IMR-90 (cell line): ENCODE data around the gene RGS5. TPM values are rescaled to one million over a fixed set of nuclear protein-coding genes. Genes with fewer than 3 reads are reported as not detected.

Experiments used
- ATAC-seq: fragments of 200-7000 bp; cut with Tn5 transposase; 2 replicates; pipeline ENCODE4 v1.9.1; 2020; ENCODE audit warnings: low read depth, mild to moderate bottlenecking, moderate library complexity
- BruUV-seq: library from RNA; stranded (reverse); fragments of 400-500 nt; replicated peaks from 2 replicates; lab custom pipeline; 2021; lab: Mats Ljungman, UMichigan
- CTCF ChIA-PET: fragments of 300-600 bp; formaldehyde crosslinking; extraction: SDS; loops from one replicate; lab custom pipeline; 2021; ENCODE audit warnings: antibody characterized with exemption; lab: Yijun Ruan, JAX
- POLR2A ChIA-PET: fragments of 300-600 bp; sonication (Branson Sonifier 250); formaldehyde crosslinking; loops from one replicate; lab custom pipeline; 2022; ENCODE audit warnings: antibody characterized with exemption; ENCODE audit not compliant: unreplicated experiment; lab: Charles Lee
- DNase-seq: peaks from one replicate; pipeline ENCODE4 v3.0.0; 2013
- H2AFZ ChIP-seq: replicated peaks from 2 replicates; pipeline ENCODE3; 2013; ENCODE audit warnings: low read length, mild to moderate bottlenecking; ENCODE audit not compliant: poor library complexity
- H2AK5ac ChIP-seq: 2 replicates; pipeline ENCODE4 v1.6.1; 2013; ENCODE audit warnings: low read depth, low read length, inconsistent platforms
- H2AK9ac ChIP-seq: replicated peaks from 2 replicates; pipeline ENCODE3; 2013; ENCODE audit warnings: mild to moderate bottlenecking, low read depth, low read length, moderate library complexity; ENCODE audit not compliant: poor library complexity
- H2BK120ac ChIP-seq: 2 replicates; pipeline ENCODE4 v1.6.1; 2013; ENCODE audit warnings: low read depth, low read length, inconsistent platforms
- H2BK15ac ChIP-seq: 3 replicates; pipeline ENCODE4 v1.6.1; 2013; ENCODE audit warnings: low read depth, low read length, inconsistent platforms
- H2BK20ac ChIP-seq: 2 replicates; pipeline ENCODE4 v1.6.1; 2013; ENCODE audit warnings: low read depth, mild to moderate bottlenecking, inconsistent platforms, low read length, moderate library complexity
- H2BK5ac ChIP-seq: 2 replicates; pipeline ENCODE4 v1.6.1; 2013; ENCODE audit warnings: mild to moderate bottlenecking, low read depth, low read length, inconsistent platforms; ENCODE audit not compliant: poor library complexity, severe bottlenecking
- H3K14ac ChIP-seq: replicated peaks from 2 replicates; pipeline ENCODE4 v1.6.1; 2013; ENCODE audit warnings: low read depth, low read length, inconsistent platforms
- H3K18ac ChIP-seq: 2 replicates; pipeline ENCODE4 v1.6.1; 2013; ENCODE audit warnings: low read depth, low read length, control low read depth
- H3K23ac ChIP-seq: 2 replicates; pipeline ENCODE4 v1.6.1; 2013; ENCODE audit warnings: low read depth, low read length, inconsistent platforms
- H3K27ac ChIP-seq: 2 replicates; pipeline ENCODE4 v1.5.1; 2013; ENCODE audit warnings: mild to moderate bottlenecking, control low read depth, low read length; ENCODE audit not compliant: insufficient read depth
- H3K27me3 ChIP-seq: 2 replicates; pipeline ENCODE4 v1.6.1; 2013; ENCODE audit warnings: low read length; ENCODE audit not compliant: control insufficient read depth, insufficient read depth
- H3K36me3 ChIP-seq: 2 replicates; pipeline ENCODE4 v1.6.1; 2013; ENCODE audit warnings: low read length, mixed read lengths; ENCODE audit not compliant: control insufficient read depth, insufficient read depth
- H3K4ac ChIP-seq: 2 replicates; pipeline ENCODE4 v1.6.1; 2013; ENCODE audit warnings: low read depth, low read length, inconsistent platforms
- H3K4me1 ChIP-seq: 2 replicates; pipeline ENCODE4 v1.6.1; 2013; ENCODE audit warnings: low read length, mixed read lengths; ENCODE audit not compliant: control insufficient read depth, insufficient read depth
- H3K4me2 ChIP-seq: 2 replicates; pipeline ENCODE4 v1.6.1; 2013; ENCODE audit warnings: low read depth, mild to moderate bottlenecking, control low read depth, low read length, moderate library complexity
- H3K4me3 ChIP-seq: 2 replicates; pipeline ENCODE4 v1.5.1; 2013; ENCODE audit warnings: low read depth, mild to moderate bottlenecking, control low read depth, low read length, moderate library complexity; ENCODE audit not compliant: insufficient read depth
- H3K56ac ChIP-seq: 2 replicates; pipeline ENCODE4 v1.6.1; 2013; ENCODE audit warnings: low read length, inconsistent platforms; ENCODE audit not compliant: insufficient read depth; ENCODE audit errors: extremely low read depth
- H3K79me1 ChIP-seq, 2 experiments: 2 replicates each; pipeline ENCODE4 v1.6.1; 2013; ENCODE audit warnings: low read length in 2 of 2, inconsistent platforms in 1 of 2, low read depth in 1 of 2
- H3K9ac ChIP-seq: 2 replicates; pipeline ENCODE4 v1.6.1; 2013; ENCODE audit warnings: low read depth, low read length, control low read depth
- H3K9me1 ChIP-seq: 2 replicates; pipeline ENCODE4 v1.6.1; 2013; ENCODE audit warnings: low read length, inconsistent platforms; ENCODE audit not compliant: insufficient read depth
- H3K9me3 ChIP-seq: 2 replicates; pipeline ENCODE4 v1.6.1; 2013; ENCODE audit warnings: low read length; ENCODE audit not compliant: control insufficient read depth, insufficient read depth
- H4K20me1 ChIP-seq: 2 replicates; pipeline ENCODE4 v1.6.1; 2013; ENCODE audit warnings: low read length, inconsistent platforms; ENCODE audit not compliant: insufficient read depth
- H4K5ac ChIP-seq: 2 replicates; pipeline ENCODE4 v1.6.1; 2013; ENCODE audit warnings: mild to moderate bottlenecking, low read depth, low read length, control low read depth
- H4K8ac ChIP-seq, 2 experiments: 2 replicates each; pipeline ENCODE4 v1.6.1; 2013; ENCODE audit warnings: low read depth in 2 of 2, low read length in 2 of 2, control low read depth in 1 of 2, inconsistent platforms in 1 of 2
- H4K91ac ChIP-seq: 2 replicates; pipeline ENCODE4 v1.6.1; 2013; ENCODE audit warnings: low read depth, low read length, inconsistent platforms; ENCODE audit not compliant: insufficient read depth
- BHLHE40 ChIP-seq: fragments of 150-350 bp; IDR thresholded peaks from 2 replicates; pipeline ENCODE4 v1.6.1; 2016; ENCODE audit warnings: mild to moderate bottlenecking, low read depth, low read length
- CTCF ChIP-seq: conservative IDR thresholded peaks from 2 replicates; pipeline ENCODE4 v1.5.1; 2012; ENCODE audit warnings: mild to moderate bottlenecking, low read depth, low read length, improper control_type of control experiment
- FOS ChIP-seq: fragments of 150-350 bp; IDR thresholded peaks from 2 replicates; pipeline ENCODE4 v1.6.1; 2016; ENCODE audit warnings: low read depth, low read length
- MAFK ChIP-seq: IDR thresholded peaks from 2 replicates; pipeline ENCODE4 v1.6.1; 2012; ENCODE audit warnings: low read depth, low read length, improper control_type of control experiment
- NFE2L2 ChIP-seq: fragments of 150-350 bp; IDR thresholded peaks from 2 replicates; pipeline ENCODE4 v1.6.1; 2016; ENCODE audit warnings: low read depth, mild to moderate bottlenecking, low read length
- RCOR1 ChIP-seq: IDR thresholded peaks from 2 replicates; pipeline ENCODE4 v1.6.1; 2012; ENCODE audit warnings: mild to moderate bottlenecking, low read length, improper control_type of control experiment; ENCODE audit not compliant: insufficient replicate concordance
- RFX5 ChIP-seq: IDR thresholded peaks from 2 replicates; pipeline ENCODE4 v1.8.0; 2012; ENCODE audit warnings: low read depth, mild to moderate bottlenecking, low read length, moderate library complexity
- SMC3 ChIP-seq: fragments of 150-350 bp; IDR thresholded peaks from 2 replicates; pipeline ENCODE4 v1.6.1; 2016; ENCODE audit warnings: low read depth, mild to moderate bottlenecking, antibody characterized with exemption, low read length, moderate library complexity
- WGBS, 2 experiments: methylation state at CpG; one replicate each; pipeline versions ENCODE4 v1.1.5 to v1.1.7; 2013; ENCODE audit warnings: missing lambda C conversion rate in 2 of 2; ENCODE audit not compliant: insufficient read length in 1 of 2; ENCODE audit errors: extremely low coverage in 2 of 2; 5-methylcytosine and 5-hydroxymethylcytosine counted together
- dilution Hi-C: fragments of 300-500 bp; cut with HindIII; formaldehyde crosslinking; loops from one replicate; pipeline ENCODE4 v1.14.3; 2018; ENCODE audit warnings: low sequenced_read_pairs; ENCODE audit not compliant: unreplicated experiment
- in situ Hi-C: fragments of 300-500 bp; cut with MboI; formaldehyde crosslinking; loops from 3 replicates; pipeline ENCODE4 v1.14.3; 2019; ENCODE audit warnings: low sequenced_read_pairs, inconsistent platforms, mixed read lengths
- intact Hi-C: fragments of 100-400 bp; cut with micrococcal nuclease; formaldehyde crosslinking; loops from 2 replicates; pipeline ENCODE4 v1.10.0; 2022
- polyA plus RNA-seq, 3 experiments: library from polyadenylated mRNA; depleted of rRNA; stranded (reverse); fragments of >200 nt; gene quantifications; 2 replicates each; pipeline ENCODE4 v1.2.3, GENCODE V29; 2012; ENCODE audit warnings: low replicate concordance in 1 of 3
- total RNA-seq: library from RNA; depleted of rRNA; stranded (reverse); fragments of >200 nt; gene quantifications from 2 replicates; pipeline ENCODE4 v1.2.3, GENCODE V29; 2012
- TF ChIP-seq, protein P1 (sequence below): fragments of 150-350 bp; IDR thresholded peaks from 2 replicates; pipeline ENCODE4 v1.6.1; 2017; ENCODE audit warnings: mild to moderate bottlenecking, antibody characterized with exemption, low read length, low read depth

RGS5 gene
- total and polyA plus RNA-seq, 2 of the 4 experiments (the other 2 are of a cell fraction): 21.4 to 40.0 TPM

- intact Hi-C loops: no loop called here
- no peak overlapping the region for H3K4me2 ChIP-seq
- H3K18ac ChIP-seq: no peak overlapping the region
- BruUV-seq: no TSS peak
- no peak overlapping the region for H3K4me3 ChIP-seq
- no peaks in the 10 kb centered on the region for H3K36me3 ChIP-seq
- no peak overlapping the region for H2BK20ac ChIP-seq
- no peak overlapping the region for H2BK15ac ChIP-seq
- no CpG with 5 or more reads among the region's 3 CpGs for WGBS, 2 experiments
- H3K27me3 ChIP-seq: no peaks in the 10 kb centered on the region
- POLR2A ChIA-PET: no interaction called here
- no peak overlapping the region for H3K23ac ChIP-seq
- no peak overlapping the region for H3K56ac ChIP-seq
- H3K9me3 ChIP-seq: no peaks in the 10 kb centered on the region
- no peak overlapping the region for H2BK120ac ChIP-seq
- no peak for ATAC-seq
- TF ChIP-seq RFX5 (no peak), CTCF (no peak), MAFK (no peak), NFE2L2 (no peak), RCOR1 (no peak), SMC3 (no peak), FOS (no peak), BHLHE40 (no peak)
- TF ChIP-seq, protein P1, sequence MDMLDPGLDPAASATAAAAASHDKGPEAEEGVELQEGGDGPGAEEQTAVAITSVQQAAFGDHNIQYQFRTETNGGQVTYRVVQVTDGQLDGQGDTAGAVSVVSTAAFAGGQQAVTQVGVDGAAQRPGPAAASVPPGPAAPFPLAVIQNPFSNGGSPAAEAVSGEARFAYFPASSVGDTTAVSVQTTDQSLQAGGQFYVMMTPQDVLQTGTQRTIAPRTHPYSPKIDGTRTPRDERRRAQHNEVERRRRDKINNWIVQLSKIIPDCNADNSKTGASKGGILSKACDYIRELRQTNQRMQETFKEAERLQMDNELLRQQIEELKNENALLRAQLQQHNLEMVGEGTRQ: no peak
- H4K20me1 ChIP-seq: no peaks in the 10 kb centered on the region
- H2AFZ ChIP-seq: no peak overlapping the region
- H4K5ac ChIP-seq: no peak overlapping the region
- DNase-seq: no peak
- H2BK5ac ChIP-seq: no peak overlapping the region
- H4K91ac ChIP-seq: no peak overlapping the region
- no peak overlapping the region for H3K9ac ChIP-seq
- no peak overlapping the region for H3K4ac ChIP-seq
- H4K8ac ChIP-seq: no peak overlapping the region
- no peak overlapping the region for H3K27ac ChIP-seq
- CTCF ChIA-PET: interaction anchor here (0.5 to 0.6 kb wide), 2 partner anchors 30 to 64 kb away, joined by 3 read pairs; no protein-coding TSS in a partner anchor
- no peaks in the 10 kb centered on the region for H3K79me1 ChIP-seq
- no peak overlapping the region for H2AK5ac ChIP-seq
- no peaks in the 10 kb centered on the region for H3K4me1 ChIP-seq
- in situ Hi-C loops: no loop called here
- H3K14ac ChIP-seq: no peak overlapping the region
- H3K9me1 ChIP-seq: no peaks in the 10 kb centered on the region
- dilution Hi-C loops: no loop called here
- no peak overlapping the region for H2AK9ac ChIP-seq
Observed at GRCh38 chr1:163137556-163138265, 65.0 kb downstream of the RGS5 start.
